ENCODE results near the gene LETM1. TPM values are rescaled to one million over a fixed set of nuclear protein-coding genes. Genes with fewer than 3 reads are reported as not detected.

LETM1 gene
- total and polyA plus RNA-seq, 2 of the 13 experiments (the other 11 are each of a cell fraction or from before 2014, with no cell fraction given) = 9.7 to 41.6 TPM

GRCh38 chr4:1762264-1763010 is 93.5 kb downstream of the LETM1 start (continued):
- no peak for TF ChIP-seq BATF2 (CRISPR knock-in tag; IDR thresholded peaks at IDR 0.05)
- no peak for TF ChIP-seq KMT2A (CRISPR knock-in tag; IDR thresholded peaks at IDR 0.05)
- no peak for TF ChIP-seq SKIL (CRISPR knock-in tag; IDR thresholded peaks at IDR 0.05; ENCODE audit: borderline replicate concordance)
- 0 out of 2 replicates have a peak, but pooled peaks have one; percentile 34 for TF ChIP-seq ZNF512 (CRISPR knock-in tag; IDR thresholded peaks at IDR 0.05)
- TF ChIP-seq ASH2L (IDR thresholded peaks at IDR 0.05; ENCODE audit: insufficient read length, low read depth, low read length) = no peak
- TF ChIP-seq ZNF816 (CRISPR knock-in tag; IDR thresholded peaks at IDR 0.05; ENCODE audit: borderline replicate concordance) = no peak
- no peak for TF ChIP-seq ZNF12 (CRISPR knock-in tag; IDR thresholded peaks at IDR 0.05)
- TF ChIP-seq KDM3A (CRISPR knock-in tag; IDR thresholded peaks at IDR 0.05; ENCODE audit: low read depth) = no peak
- peak; percentile 66; the same call in 1 of the 2 replicates for TF ChIP-seq ZNF326 (CRISPR knock-in tag; IDR thresholded peaks at IDR 0.05; ENCODE audit: borderline replicate concordance)
- TF ChIP-seq MAFG (CRISPR knock-in tag; IDR thresholded peaks at IDR 0.05) = no peak
- no peak for TF ChIP-seq MEIS2 (CRISPR knock-in tag; IDR thresholded peaks at IDR 0.05)
- 0 out of 2 replicates have a peak, but pooled peaks have one; percentile 23 for TF ChIP-seq SNAI1 (CRISPR knock-in tag; IDR thresholded peaks at IDR 0.05; ENCODE audit: borderline replicate concordance)
- TF ChIP-seq ZZZ3 (CRISPR knock-in tag; IDR thresholded peaks at IDR 0.05; ENCODE audit: borderline replicate concordance) = no peak
- no peak for TF ChIP-seq ZNF709 (CRISPR knock-in tag; IDR thresholded peaks at IDR 0.05)
- TF ChIP-seq THAP11 (CRISPR knock-in tag; IDR thresholded peaks at IDR 0.05) = no peak
- TF ChIP-seq CEBPB (IDR thresholded peaks at IDR 0.05; ENCODE audit: borderline replicate concordance, low read depth, low read length) = no peak
- TF ChIP-seq ZNF883 (CRISPR knock-in tag; IDR thresholded peaks at IDR 0.05; ENCODE audit: not compliant biosample characterization) = no peak
- TF ChIP-seq ZBTB7B (CRISPR knock-in tag; IDR thresholded peaks at IDR 0.05) = peak; percentile 44; the same call in 1 of the 2 replicates
- TF ChIP-seq ARID5B (CRISPR knock-in tag; IDR thresholded peaks at IDR 0.05) = no peak
